ENCODE measurements around the gene UBR1.

DNA sequence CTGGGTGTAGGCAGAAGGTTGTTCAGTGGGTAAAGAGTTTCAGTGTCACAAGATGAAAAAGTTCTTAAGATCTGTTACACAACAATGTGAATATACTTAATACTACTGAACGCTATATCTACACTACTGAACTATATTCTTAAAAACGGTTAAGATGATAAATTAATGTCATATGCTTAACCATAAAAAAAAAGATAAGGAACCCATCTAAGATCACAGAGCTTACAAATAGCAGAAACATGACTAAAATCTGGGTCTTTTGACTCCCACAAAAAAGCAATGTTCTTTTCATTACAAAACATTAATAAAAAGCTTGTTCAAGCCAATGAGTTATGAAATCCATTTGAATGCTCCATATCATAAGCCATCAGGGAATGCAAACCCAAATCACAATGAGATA, 34.4 kb downstream of the UBR1 start:
- TF ChIP-seq CTCF (optimal IDR thresholded peaks at IDR 0.05 in 1 of 3, IDR thresholded peaks at IDR 0.05 in 1 of 3, conservative IDR thresholded peaks at IDR 0.05 in 1 of 3; ENCODE audit: extremely low read depth in 1 of 3, insufficient read depth in 2 of 3, low read length in 3 of 3) (no peak), EZH2 (IDR thresholded peaks at IDR 0.05; ENCODE audit: low read length) (no peak)

All from keratinocyte (primary cell).